AG09319 (cell line): ENCODE data around the gene RLN3.
"Not testable (repeated sequence)": the region's sequence is repeated elsewhere in the genome, so short reads cannot be mapped to it uniquely, and the experiment has no call there.

Experiments used
- DNase-seq: peaks from one replicate; pipeline ENCODE4 v3.0.0-alpha.2; 2010; ENCODE audit warnings: low read depth; ENCODE audit errors: extremely low read depth
- CTCF ChIP-seq: IDR thresholded peaks from 2 replicates; pipeline ENCODE4 v1.5.1; 2011; ENCODE audit warnings: low read depth, mild to moderate bottlenecking, inconsistent platforms, low read length, moderate library complexity

RLN3 gene

DNA sequence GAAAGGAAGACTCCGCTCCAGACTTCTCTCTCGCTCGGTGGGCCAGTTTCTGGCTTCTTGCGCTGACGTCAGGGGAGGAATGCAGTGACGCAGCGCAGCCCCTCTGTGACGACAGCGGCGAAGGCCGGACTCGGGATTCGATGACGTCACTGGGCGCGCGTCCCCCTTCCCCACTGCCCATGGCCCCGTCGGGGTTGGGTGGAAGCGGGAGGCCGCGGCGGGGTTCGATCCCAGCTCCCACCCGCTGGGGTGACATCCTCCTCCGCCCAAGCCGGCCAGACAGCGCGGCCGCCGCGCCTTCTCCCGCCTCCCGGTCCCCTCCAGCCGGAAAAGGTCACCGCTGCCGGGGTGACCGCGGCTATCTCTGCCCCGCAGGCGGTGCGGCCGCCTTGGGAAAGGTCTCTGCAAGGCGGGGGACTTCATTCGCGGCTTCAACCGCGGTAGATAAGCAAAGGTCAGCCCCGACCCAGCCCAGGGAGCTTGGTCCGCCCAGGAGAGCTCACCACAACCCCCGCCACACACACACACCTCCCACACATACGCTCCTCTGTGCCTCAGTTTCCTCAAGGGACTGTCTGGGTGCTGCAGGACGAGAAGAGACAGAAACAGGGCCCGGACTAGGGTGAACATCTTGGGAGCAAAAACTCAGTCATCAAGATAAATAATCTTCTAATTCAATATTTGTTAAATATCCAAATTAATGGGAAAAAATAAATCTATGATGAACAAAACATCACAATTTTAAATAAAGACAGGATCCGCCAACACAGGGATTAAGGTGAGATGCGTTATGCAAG is 21.0 kb upstream of the RLN3 start:
- no peak for DNase-seq
- TF ChIP-seq CTCF, result no peak

DNA sequence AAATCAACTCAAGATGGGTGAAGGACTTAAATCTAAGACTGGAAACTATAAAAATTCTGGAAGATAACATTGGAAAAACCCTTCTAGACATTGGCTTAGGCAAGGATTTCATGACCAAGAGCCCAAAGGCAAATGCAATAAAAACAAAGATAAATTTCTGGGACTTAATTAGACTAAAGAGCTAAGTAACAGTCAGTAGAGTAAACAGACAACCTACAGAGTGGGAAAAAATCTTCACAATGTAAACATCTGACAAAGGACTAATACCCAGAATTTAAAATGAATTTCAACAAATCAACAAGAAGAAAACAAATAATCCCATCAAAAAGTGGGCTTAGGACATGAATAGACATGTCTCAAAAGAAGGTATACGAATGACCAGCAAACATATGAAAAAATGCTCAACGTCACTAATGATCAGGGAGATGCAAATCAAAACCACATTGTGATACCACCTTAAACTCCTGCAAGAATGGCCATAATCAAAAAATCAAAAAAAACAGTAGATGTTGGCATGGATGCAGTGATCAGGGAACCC is 15.5 kb upstream of the RLN3 start:
- TF ChIP-seq CTCF, result no peak
- no peak for DNase-seq

- TF ChIP-seq CTCF, result no peak
- no peak for DNase-seq
Measured at GRCh38 chr19:14015524-14016035, 12.4 kb upstream of the RLN3 start.

- no peak for DNase-seq
- TF ChIP-seq CTCF, result no peak
Measured at GRCh38 chr19:14019100-14019499, 8.8 kb upstream of the RLN3 start.

DNA sequence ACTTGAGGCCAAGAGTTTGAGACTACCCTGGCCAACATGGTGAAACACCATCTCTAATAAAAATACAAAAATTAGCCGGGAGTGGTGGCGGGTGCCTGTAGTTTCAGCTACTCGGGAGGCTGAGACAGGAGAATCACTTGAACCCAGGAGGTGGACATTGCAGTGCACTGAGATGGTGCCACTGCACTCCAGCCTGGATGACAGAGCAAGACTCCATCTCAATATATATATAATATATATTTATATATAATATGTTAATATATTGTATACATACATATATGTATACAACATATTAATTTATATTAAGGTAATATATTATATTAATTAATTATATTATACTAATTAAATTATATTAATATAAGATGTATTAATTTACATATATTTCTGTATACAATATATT is 8.2 kb upstream of the RLN3 start:
- not testable (repeated sequence) for DNase-seq

- no peak for TF ChIP-seq CTCF
- DNase-seq, result no peak
Measured at GRCh38 chr19:14021474-14021873, 6.5 kb upstream of the RLN3 start.

DNA sequence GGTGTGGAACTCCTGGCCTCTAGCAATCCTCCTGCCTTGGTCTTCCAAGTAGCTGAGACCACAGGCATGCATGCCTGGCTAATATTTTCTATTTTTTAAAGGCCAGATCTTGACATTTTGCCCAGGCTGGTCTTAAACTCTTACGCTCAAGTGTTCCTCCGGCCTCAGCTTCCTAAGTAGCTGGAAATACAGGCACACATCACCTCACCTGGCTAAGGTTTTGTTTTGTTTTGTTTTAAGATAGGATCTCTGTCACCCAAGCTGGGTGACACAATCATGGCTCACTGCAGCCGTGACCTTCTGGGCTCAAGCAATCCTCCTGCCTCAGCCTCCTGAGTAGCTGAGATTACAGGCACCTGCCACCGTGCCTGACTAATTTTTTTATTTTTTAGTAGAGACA is 5.5 kb upstream of the RLN3 start:
- TF ChIP-seq CTCF, result no peak
- no peak for DNase-seq
